ENCODE data around the gene EAF1.
"Not testable (repeated sequence)": the region's sequence is repeated elsewhere in the genome, so short reads cannot be mapped to it uniquely, and the experiment has no call there.

EAF1 gene

GRCh38 chr3:15409239-15409638 lies 18.2 kb upstream of the EAF1 start:
- no peak for DNase-seq

DNA sequence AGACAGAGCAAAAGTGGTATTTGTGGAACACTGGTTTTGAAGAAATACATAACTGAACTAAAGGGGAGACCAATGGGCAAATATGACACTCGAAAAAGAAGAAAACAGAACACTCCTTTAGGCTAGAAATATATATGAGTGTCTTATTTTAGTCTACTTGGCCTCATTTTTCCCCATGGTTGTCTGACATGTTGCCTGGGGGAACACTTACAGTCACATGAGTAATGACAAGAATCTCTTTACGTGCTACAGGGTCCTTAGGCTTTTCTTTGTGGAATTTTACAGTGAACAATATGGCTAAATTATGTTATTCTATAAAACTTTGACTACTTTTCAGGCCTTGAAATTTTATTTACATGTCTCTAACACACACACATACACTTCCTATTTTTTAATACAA lies 17.6 kb upstream of the EAF1 start:
- DNase-seq, result no peak

GRCh38 chr3:15410966-15411365 lies 16.4 kb upstream of the EAF1 start:
- DNase-seq, result not testable (repeated sequence)

- no peak for DNase-seq
Observed at GRCh38 chr3:15420871-15421270, 6.5 kb upstream of the EAF1 start.

GRCh38 chr3:15426579-15427118 lies 749 bp upstream of the EAF1 start:
- DNase-seq, result no peak

GRCh38 chr3:15427981-15428380 lies 583 bp downstream of the EAF1 start:
- no peak for DNase-seq

- DNase-seq, result no peak
Observed at GRCh38 chr3:15428539-15428938, 1.1 kb downstream of the EAF1 start.

DNA sequence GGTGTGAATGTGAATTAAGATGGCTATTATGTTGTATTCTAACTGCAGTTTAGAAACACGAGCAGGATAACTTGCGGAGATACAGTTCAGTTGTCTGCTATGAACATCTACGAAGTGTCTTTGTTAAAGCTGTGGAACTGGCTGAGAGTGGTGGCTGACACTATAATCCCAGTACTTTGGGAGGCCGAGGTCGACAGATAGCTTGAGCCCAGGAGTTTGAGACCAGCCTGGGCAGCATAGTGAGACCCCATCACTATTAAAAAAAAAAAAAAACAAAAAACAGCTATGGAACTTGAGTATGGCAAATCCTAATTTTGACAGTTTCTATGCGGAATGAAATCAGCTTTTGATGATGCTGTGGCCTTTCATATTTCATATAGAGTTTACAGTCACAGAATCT lies 1.7 kb downstream of the EAF1 start:
- no peak for DNase-seq

DNA sequence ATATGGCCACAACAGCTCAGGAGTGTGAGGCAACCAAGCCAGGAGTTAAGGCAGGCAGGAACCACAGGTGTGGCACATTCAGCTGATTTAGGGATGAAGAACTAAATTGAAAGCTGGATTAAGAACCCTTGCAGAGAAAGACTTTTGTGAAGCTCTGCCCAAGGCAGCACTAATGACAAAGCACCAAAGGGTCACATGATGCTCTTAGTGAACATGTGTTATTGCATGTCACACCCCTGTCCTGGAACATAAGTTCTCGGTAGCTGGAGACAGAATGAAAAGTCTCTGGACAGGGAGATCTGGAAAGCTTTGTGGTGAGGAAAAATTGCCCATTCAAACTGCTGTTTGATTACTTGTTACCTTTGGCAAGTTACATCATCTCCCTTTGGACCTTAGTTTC lies 3.2 kb downstream of the EAF1 start:
- DNase-seq, result no peak

- DNase-seq, result no peak
Observed at GRCh38 chr3:15431256-15431837, 3.9 kb downstream of the EAF1 start.

GRCh38 chr3:15433531-15433930 lies 6.1 kb downstream of the EAF1 start:
- no peak for DNase-seq

GRCh38 chr3:15434756-15435155 lies 7.4 kb downstream of the EAF1 start:
- no peak for DNase-seq

DNA sequence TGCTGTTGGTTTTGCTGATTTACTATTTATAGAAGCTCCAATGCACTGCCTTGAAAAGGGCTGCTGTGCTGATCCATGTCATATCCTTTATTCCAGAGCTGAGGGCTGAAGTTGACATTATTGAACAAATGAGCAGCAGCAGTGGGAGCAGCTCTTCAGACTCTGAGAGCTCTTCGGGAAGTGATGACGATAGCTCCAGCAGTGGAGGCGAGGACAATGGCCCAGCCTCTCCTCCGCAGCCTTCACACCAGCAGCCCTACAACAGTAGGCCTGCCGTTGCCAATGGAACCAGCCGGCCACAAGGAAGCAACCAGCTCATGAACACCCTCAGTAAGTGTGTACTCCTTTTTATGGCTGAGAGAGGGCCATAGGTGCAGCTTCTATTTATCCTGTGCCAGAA lies 8.8 kb downstream of the EAF1 start:
- DNase-seq, result no peak

GRCh38 chr3:15438983-15439382 lies 11.6 kb downstream of the EAF1 start:
- DNase-seq, result no peak

GRCh38 chr3:15439476-15439875 lies 12.1 kb downstream of the EAF1 start:
- DNase-seq, result no peak

DNA sequence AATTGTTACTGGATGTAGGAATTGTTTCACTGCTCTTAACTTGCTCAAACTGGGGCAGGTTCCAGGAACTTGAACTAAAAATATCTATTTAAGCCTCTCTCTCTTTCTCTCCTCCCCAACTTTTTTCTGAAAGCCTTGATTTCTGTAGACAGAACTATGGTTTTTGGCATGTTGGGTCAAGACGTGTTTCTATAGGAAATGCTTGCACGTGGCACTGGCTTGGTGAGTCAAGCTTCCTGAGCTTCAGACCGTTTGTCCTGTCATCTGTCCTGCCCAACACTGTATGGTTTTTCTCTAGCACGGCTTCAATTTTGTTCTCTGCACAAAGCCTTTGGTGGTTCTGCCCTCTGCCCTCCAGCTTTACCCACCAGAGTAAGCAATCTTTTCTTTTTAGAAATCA lies 13.5 kb downstream of the EAF1 start:
- DNase-seq, result no peak

DNA sequence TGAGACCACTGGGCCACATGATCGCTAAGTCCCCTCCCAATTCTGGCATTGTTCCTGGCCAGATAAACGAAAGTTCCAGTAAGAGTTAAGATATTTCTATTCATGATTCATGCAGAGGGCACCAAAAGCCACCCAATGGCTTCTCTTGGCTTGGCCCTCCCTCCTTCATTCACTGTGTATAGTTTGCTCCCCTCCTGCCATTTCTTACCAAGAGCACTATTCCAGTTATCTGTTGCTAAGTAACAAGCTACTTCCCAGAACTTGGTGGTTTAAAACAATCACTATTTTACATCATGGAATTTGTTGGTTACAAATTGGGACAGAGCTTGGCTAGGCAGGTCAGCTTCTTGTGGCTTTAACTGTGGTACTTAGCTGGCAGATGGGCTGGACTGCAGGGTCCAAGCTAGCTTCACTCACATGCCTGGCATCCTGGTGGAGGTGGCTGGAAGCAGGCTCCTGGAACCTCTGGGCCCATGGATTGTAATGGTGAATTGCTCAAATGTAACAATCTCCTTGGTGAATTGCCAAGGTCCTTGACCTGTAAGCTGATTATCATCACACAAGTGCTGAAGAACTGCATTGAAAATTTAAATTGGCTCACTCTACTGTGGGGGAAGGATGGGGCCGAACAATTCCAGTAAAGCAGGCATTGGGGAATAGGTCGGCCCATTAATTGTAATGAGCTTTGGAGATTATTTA lies 16.6 kb downstream of the EAF1 start:
- DNase-seq, result peak; percentile 67

DNA sequence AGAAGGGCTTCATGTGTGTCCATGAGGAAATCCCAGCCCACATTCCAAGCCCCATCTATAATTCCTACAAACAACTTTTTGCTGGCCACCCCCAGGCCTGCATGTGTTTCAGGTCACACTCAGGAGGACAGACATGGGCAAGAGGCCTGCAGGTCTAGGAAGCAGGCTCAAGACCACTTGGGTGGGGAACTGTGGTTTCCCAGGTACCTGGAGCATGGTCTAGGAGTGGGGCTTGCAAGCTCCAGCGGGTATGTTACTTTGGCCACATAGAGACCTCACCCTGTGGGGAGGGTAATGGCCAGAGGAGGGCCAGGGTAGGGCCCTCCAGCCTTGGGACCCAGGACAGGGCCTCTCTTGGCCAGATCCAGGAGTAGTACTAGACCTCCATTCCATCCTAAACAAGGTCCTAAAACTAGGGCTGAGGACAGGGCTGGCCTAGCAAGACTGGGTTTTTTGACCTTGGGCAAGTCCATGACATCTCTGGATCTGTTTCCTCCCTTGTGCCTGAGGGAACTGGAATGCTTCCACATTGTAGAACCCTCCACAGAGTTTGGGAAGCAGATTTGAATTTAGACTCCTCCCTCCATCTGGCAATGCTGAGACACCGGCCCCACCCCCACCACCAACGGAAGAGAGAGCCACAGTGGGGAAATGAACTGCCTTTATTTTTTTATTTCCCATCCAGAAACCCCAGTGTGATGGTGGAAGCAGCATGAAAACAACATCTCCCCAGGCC lies 22.3 kb downstream of the EAF1 start:
- DNase-seq, result no peak

DNA sequence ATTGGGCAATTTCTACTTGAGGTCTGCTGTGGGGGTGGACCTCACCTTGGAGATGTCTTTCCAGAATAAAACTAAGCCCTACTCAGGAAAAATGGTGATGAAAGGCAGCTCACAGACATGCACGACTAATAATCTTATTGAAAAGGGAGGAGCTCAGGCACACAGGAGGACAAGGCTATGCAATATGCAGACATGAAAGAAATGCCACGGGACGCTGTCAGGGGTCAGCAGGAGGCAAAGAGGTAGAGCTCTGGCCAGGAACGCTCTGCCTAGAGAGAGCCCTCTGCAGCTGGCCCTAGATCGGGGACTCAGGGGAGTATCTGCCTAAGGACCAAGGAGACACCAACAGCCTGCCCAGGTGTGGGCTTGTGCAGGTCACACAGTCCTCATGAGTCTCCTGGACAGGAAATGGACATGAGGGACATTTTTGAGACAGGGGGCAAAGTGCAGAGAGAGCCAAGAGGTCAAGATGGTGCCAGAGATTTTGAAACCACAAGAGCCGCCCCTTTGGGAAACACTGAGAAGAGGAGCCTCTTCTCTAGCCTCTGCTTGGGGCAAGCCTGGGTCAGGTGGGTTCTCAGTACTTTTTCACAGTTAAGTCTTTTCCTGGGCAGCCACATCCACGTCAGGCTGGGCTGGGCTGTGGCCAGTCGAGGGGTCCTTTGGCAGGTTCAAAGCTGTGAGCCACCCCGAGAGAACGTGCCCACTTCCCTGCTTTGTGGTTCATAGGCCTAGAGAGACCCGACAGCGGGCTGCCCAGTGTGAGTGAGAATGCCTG lies 23.2 kb downstream of the EAF1 start:
- no peak for DNase-seq

DNA sequence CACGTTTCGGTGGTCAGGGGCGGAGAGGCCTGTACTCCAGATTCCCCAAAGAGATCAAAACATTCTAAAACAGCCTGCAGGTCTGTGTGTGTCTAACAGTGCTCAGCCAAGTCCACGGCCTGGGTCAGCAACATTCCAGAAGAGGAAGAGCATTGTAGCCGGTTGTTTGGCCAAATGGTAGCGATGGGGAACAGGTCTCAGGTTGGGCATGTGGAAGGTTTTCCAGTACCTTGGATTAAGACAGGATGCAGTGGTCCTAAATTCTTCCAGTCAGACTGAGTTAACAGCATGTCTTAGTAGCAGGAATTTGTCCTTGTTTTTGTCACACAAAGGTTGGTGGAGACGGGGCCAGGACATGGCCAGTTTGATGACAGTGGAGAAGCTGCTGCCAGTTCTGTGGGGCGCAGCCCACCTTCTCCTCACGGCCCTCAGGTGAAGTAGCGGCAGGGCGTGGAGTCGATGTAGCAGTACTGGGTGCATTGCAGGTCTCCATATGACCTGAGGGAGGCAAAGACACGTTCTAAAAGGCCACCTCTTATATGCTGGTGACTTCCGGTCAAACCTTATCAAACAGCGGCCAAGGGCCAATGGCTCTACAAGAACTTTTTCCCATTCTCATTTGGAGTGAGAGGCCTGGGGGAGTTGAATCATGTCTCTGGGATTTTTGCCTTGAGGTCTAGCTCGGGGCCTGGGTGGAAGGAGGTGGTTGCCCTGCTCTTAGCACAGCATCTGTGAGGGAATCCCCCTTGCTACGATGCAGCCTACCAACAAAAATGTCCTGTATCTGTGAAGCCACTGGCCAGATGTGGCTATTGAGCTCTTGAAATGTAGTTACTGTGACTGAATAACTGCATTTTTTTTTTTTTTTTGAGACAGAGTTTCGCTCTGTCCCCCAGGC lies 24.1 kb downstream of the EAF1 start:
- no peak for DNase-seq

- DNase-seq, result no peak
Observed at GRCh38 chr3:15452156-15452555, 24.8 kb downstream of the EAF1 start.

DNA sequence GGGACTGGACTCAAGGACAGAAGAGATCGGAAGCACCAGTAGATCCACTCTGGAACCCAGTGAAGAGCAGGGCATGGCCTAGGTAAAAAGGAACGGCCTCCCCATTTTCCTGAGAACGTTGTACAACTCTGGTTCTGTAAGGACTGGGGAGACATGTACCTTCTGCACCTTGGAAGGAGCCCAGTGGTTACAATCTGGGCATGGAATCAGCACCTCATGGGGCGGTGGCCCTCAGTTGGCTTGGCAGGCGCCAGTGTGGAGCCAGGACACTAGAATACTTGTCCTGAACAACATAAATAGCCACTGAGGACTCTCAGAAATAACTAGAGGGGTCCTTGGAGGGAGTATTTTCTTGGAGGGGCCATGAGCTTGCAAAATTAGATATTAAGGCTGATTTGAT lies 25.6 kb downstream of the EAF1 start:
- DNase-seq, result no peak

All from NCI-H524 treated with DMSO at 0.1 percent for 48 hours (cell line).